Keratinocyte (primary cell): ENCODE results near the gene SLCO2B1. TPM values are rescaled to one million over a fixed set of nuclear protein-coding genes. Genes with fewer than 3 reads are reported as not detected.

Source experiments
- DNase-seq: peaks from one replicate; pipeline ENCODE4 v3.0.0-alpha.2; 2011; ENCODE audit warnings: low read depth, missing footprints, low spot score
- FAIRE-seq: peaks from 2 replicates; lab custom pipeline; 2011; peaks lifted over from hg19 to GRCh38; lab: Jason Lieb, UNC
- H2AFZ ChIP-seq: 2 replicates; pipeline ENCODE4 v1.6.0; 2012; ENCODE audit warnings: low read length, control low read depth, inconsistent platforms; ENCODE audit not compliant: control insufficient read depth
- H3K27ac ChIP-seq: 2 replicates; pipeline ENCODE4 v1.5.1; 2011; ENCODE audit warnings: low read length; ENCODE audit not compliant: control insufficient read depth, insufficient read depth
- H3K27me3 ChIP-seq: 3 replicates; pipeline ENCODE4 v1.6.0; 2011; ENCODE audit warnings: low read length; ENCODE audit not compliant: control insufficient read depth, insufficient read depth; ENCODE audit errors: extremely low read depth
- H3K36me3 ChIP-seq, 2 experiments: 2 replicates in 1 of 2; 3 replicates in 1 of 2; pipeline ENCODE4 v1.5.1; 2011; ENCODE audit warnings: low read length in 2 of 2, mild to moderate bottlenecking in 1 of 2; ENCODE audit not compliant: control insufficient read depth in 2 of 2, insufficient read depth in 2 of 2; ENCODE audit errors: extremely low read depth in 1 of 2
- H3K4me1 ChIP-seq: 3 replicates; pipeline ENCODE4 v1.5.1; 2011; ENCODE audit warnings: low read length; ENCODE audit not compliant: control insufficient read depth, insufficient read depth; ENCODE audit errors: extremely low read depth
- H3K4me2 ChIP-seq: 3 replicates; pipeline ENCODE4 v1.6.0; 2011; ENCODE audit warnings: low read depth, low read length; ENCODE audit not compliant: control insufficient read depth, insufficient read depth; ENCODE audit errors: extremely low read depth
- H3K4me3 ChIP-seq, 3 experiments: fragments of 200-600 bp in 1 of 3; sonication (generic) in 1 of 3; 2 replicates in 2 of 3; 3 replicates in 1 of 3; pipeline ENCODE4 v1.5.1; 2011 to 2016; ENCODE audit warnings: low read length in 3 of 3, mild to moderate bottlenecking in 3 of 3, control low read depth in 2 of 3, inconsistent platforms in 1 of 3, low read depth in 1 of 3, mixed read lengths in 1 of 3, mixed run types in 1 of 3, moderate library complexity in 1 of 3; ENCODE audit not compliant: control insufficient read depth in 2 of 3, insufficient read depth in 2 of 3; ENCODE audit errors: extremely low read depth in 1 of 3
- H3K79me2 ChIP-seq: 2 replicates; pipeline ENCODE4 v1.6.0; 2012; ENCODE audit warnings: low read length; ENCODE audit not compliant: control insufficient read depth, insufficient read depth
- H3K9ac ChIP-seq: 3 replicates; pipeline ENCODE4 v1.6.0; 2011; ENCODE audit warnings: low read length; ENCODE audit not compliant: control insufficient read depth, insufficient read depth; ENCODE audit errors: extremely low read depth
- H3K9me1 ChIP-seq: 3 replicates; pipeline ENCODE4 v1.6.0; 2011; ENCODE audit warnings: low read length; ENCODE audit not compliant: control insufficient read depth, insufficient read depth; ENCODE audit errors: extremely low read depth
- H3K9me3 ChIP-seq: 2 replicates; pipeline ENCODE4 v1.5.1; 2012; ENCODE audit warnings: low read depth, low read length; ENCODE audit not compliant: control insufficient read depth
- H4K20me1 ChIP-seq: 3 replicates; pipeline ENCODE4 v1.6.0; 2011; ENCODE audit warnings: low read length; ENCODE audit not compliant: control insufficient read depth, insufficient read depth; ENCODE audit errors: extremely low read depth
- EZH2 ChIP-seq: IDR thresholded peaks from one replicate; pipeline ENCODE4 v1.6.1; 2012; ENCODE audit warnings: inconsistent platforms, mild to moderate bottlenecking, low read length, moderate library complexity
- dilution Hi-C: fragments of 300-500 bp; cut with MboI; formaldehyde crosslinking; loops from one replicate; pipeline ENCODE4 v1.7.0; 2020; ENCODE audit warnings: low sequenced_read_pairs; ENCODE audit not compliant: extremely low pct_ligation_motif_present
- polyA plus RNA-seq, 5 experiments: library from polyadenylated mRNA; depleted of rRNA in 3 of 5; stranded (reverse) in 3 of 5; stranded (forward) in 1 of 5; unstranded in 1 of 5; fragments of >200 nt; gene quantifications; 1 replicate in 1 of 5; 2 replicates in 3 of 5; 3 replicates in 1 of 5; pipeline versions ENCODE4 v1.2.1 to v1.2.3, GENCODE V29; 2011 to 2012; ENCODE audit warnings: missing spikeins in 2 of 5, low read depth in 1 of 5, low replicate concordance in 1 of 5
- TF ChIP-seq, protein P1 (sequence below), 3 experiments: IDR thresholded peaks in 1 of 3; conservative IDR thresholded peaks in 1 of 3; optimal IDR thresholded peaks in 1 of 3; 2 replicates in 2 of 3; 3 replicates in 1 of 3; pipeline versions ENCODE3 to v1.5.1; 2011; ENCODE audit warnings: low read length in 3 of 3, mild to moderate bottlenecking in 3 of 3, moderate library complexity in 2 of 3, control low read depth in 1 of 3, inconsistent platforms in 1 of 3; ENCODE audit not compliant: insufficient read depth in 2 of 3; ENCODE audit errors: extremely low read depth in 1 of 3

The SLCO2B1 gene
- polyA plus RNA-seq, 1 donor (not counting 4 experiments of a cell fraction or from before 2014, with no cell fraction given) = not detected

DNA sequence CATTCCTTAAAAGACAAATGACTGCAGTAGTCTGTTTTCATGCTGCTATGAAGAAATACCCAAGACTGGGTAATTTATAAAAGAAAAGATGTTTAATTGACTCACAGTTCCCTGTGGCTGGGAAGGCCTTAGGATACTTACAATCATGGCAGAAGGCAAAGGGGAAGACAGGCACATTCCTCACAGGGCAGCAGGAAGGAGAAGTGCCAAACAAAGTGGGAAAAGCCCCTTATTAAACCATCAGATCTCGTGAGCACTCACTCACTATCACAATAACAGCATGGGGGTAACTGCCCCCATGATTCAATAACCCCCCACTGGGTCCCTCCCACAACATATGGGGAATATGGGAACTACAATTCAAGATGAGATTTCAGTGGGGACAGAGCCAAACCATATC lies 37.9 kb upstream of the SLCO2B1 start:
- no peak overlapping the region for H3K4me3 ChIP-seq
- no peaks in the 10 kb centered on the region for H3K9me3 ChIP-seq
- DNase-seq (no peak), FAIRE-seq (no peak)
- H2AFZ ChIP-seq = no peak overlapping the region
- no peak overlapping the region for H3K4me2 ChIP-seq
- no peaks in the 10 kb centered on the region for H3K36me3 ChIP-seq
- H3K9me1 ChIP-seq = no peaks in the 10 kb centered on the region
- dilution Hi-C loops = no loop called here
- no peak overlapping the region for H3K9ac ChIP-seq
- no peaks in the 10 kb centered on the region for H3K4me1 ChIP-seq
- no peak overlapping the region for H3K27ac ChIP-seq
- no peaks in the 10 kb centered on the region for H4K20me1 ChIP-seq
- H3K27me3 ChIP-seq = no peaks in the 10 kb centered on the region
- no peak for TF ChIP-seq EZH2
- no peaks in the 10 kb centered on the region for H3K79me2 ChIP-seq

DNA sequence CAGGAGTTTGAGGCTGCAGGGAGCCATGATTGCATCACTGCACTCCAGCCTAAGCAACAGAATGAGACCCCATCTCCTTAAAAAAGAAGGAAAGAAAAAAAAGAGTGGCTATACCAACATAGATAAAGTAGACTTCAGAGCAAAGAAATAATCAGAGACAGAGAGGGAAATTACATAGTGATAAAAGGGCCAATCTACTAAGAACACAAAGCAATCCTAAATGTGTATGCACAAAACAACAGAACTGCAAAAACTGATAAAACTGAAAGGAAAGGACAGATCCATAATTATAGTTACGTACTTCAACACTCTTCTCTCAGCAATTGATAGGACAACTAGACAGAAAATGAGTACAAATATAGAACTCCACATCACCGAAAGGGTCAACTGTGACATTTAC lies 36.4 kb upstream of the SLCO2B1 start:
- Histone ChIP-seq H3K9me3 (peaks cover 3% of the 10 kb centered on the region), H4K20me1 (no peaks in the 10 kb centered on the region), H3K4me1 (no peaks in the 10 kb centered on the region), H3K36me3 (no peaks in the 10 kb centered on the region), H2AFZ (no peak overlapping the region), H3K4me2 (no peak overlapping the region), H3K9ac (no peak overlapping the region), H3K27me3 (no peaks in the 10 kb centered on the region), H3K9me1 (no peaks in the 10 kb centered on the region), H3K27ac (no peak overlapping the region), H3K4me3 (no peak overlapping the region), H3K79me2 (no peaks in the 10 kb centered on the region)
- no peak for FAIRE-seq
- dilution Hi-C loops = no loop called here
- DNase-seq = no peak
- TF ChIP-seq, protein P1, sequence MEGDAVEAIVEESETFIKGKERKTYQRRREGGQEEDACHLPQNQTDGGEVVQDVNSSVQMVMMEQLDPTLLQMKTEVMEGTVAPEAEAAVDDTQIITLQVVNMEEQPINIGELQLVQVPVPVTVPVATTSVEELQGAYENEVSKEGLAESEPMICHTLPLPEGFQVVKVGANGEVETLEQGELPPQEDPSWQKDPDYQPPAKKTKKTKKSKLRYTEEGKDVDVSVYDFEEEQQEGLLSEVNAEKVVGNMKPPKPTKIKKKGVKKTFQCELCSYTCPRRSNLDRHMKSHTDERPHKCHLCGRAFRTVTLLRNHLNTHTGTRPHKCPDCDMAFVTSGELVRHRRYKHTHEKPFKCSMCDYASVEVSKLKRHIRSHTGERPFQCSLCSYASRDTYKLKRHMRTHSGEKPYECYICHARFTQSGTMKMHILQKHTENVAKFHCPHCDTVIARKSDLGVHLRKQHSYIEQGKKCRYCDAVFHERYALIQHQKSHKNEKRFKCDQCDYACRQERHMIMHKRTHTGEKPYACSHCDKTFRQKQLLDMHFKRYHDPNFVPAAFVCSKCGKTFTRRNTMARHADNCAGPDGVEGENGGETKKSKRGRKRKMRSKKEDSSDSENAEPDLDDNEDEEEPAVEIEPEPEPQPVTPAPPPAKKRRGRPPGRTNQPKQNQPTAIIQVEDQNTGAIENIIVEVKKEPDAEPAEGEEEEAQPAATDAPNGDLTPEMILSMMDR (optimal IDR thresholded peaks at IDR 0.05 in 1 of 3, IDR thresholded peaks at IDR 0.05 in 1 of 3, conservative IDR thresholded peaks at IDR 0.05 in 1 of 3; ENCODE audit: extremely low read depth in 1 of 3, insufficient read depth in 2 of 3, low read length in 3 of 3) = no peak
- TF ChIP-seq EZH2 = no peak

DNA sequence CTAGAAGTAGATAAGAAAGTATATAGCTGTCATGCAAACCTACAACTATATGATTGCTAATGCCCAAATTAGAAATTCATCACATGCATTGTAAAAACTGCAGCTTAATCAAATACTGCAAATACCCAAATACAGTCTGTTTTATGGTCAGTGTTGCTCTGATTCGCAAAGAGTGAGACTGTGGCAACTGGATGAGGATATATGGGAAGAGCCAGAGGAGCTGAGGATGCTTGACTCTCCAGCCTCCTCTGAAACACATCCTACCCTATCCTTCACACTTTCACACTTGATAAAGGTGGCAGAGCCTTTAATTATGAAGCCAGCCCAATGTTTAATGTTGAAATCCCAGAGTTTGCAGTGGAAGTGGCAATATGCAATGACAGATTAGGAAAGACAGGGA lies 32.3 kb upstream of the SLCO2B1 start:
- no peak overlapping the region for H3K4me3 ChIP-seq
- DNase-seq (no peak), FAIRE-seq (no peak)
- H3K9me3 ChIP-seq = peaks cover 3% of the 10 kb centered on the region
- H3K79me2 ChIP-seq = no peaks in the 10 kb centered on the region
- no peaks in the 10 kb centered on the region for H3K27me3 ChIP-seq
- TF ChIP-seq, protein P1 (optimal IDR thresholded peaks at IDR 0.05 in 1 of 3, IDR thresholded peaks at IDR 0.05 in 1 of 3, conservative IDR thresholded peaks at IDR 0.05 in 1 of 3; ENCODE audit: extremely low read depth in 1 of 3, insufficient read depth in 2 of 3, low read length in 3 of 3) = no peak
- TF ChIP-seq EZH2 = no peak
- no peak overlapping the region for H3K27ac ChIP-seq
- no peaks in the 10 kb centered on the region for H3K9me1 ChIP-seq
- no peaks in the 10 kb centered on the region for H3K36me3 ChIP-seq
- H3K4me1 ChIP-seq = no peaks in the 10 kb centered on the region
- dilution Hi-C loops = no loop called here
- no peaks in the 10 kb centered on the region for H4K20me1 ChIP-seq
- H2AFZ ChIP-seq = no peak overlapping the region
- H3K4me2 ChIP-seq = no peak overlapping the region
- no peak overlapping the region for H3K9ac ChIP-seq
